Activated T-cell treated with anti-CD3 and anti-CD28 coated beads, Interleukin-2, amount 50 U/mL, for 48 hours (primary cell): ENCODE data around the gene BICRA.

Source experiments
- DNase-seq, 2 experiments: peaks; one replicate each; pipeline ENCODE4 v3.0.0-alpha.2; 2020

The BICRA gene

DNA sequence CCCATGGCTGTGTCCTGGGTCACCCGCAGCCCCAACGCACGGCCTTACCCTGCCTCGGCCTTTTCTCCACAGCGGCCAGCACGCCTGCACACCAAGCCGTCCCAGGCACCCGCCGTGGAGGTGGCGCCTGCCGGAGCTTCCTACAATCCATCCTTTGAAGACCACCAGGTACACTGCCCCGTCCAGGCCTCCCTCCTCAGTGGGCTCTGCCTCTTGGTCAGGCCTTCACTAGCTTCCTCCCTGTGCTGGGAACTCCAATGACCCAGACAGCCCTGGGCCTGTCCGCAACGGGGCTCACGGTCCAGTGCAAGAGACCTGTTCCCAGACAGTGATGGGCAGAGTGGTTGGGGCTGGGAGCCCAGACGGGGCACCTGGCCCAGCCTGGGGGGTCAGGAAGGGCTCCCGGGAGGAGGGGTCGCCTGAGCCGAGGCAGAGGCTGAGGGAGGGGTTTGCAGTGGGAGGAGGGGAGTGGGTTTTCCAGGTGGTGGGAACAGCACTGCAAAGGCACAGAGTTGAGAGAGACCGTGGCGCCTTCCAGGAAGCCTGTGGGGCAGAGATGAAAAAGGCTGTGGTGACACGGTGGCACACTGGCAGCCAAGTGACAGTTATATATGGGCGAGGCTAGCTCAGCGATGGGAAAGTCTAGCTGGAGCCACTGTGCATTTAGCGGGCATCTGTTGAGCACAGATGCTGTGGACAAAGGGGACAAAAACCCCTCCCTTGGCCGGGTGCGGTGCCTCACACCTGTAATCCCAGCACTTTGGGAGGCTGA is 143.7 kb downstream of the BICRA start:
- DNase-seq = no peak
